Ovary (tissue), 9 donors: Measurements from ENCODE around the gene KCNN4. TPM values are rescaled to one million over a fixed set of nuclear protein-coding genes. Genes with fewer than 3 reads are reported as not detected.

Experiments used
- DNase-seq, 5 donors: peaks; one replicate each; pipeline ENCODE4 v3.0.0-alpha.2; 2019 to 2020
- H3K27ac ChIP-seq, 2 donors: fragments of 200-600 bp; one replicate each; pipeline versions ENCODE4 v1.5.1 to v1.8.0; 2019 to 2022
- H3K27me3 ChIP-seq: fragments of 200-600 bp; one replicate; pipeline ENCODE4 v1.8.0; 2022
- H3K36me3 ChIP-seq: fragments of 200-600 bp; sonication (generic); one replicate; pipeline ENCODE4 v1.5.1; 2019
- H3K4me1 ChIP-seq: one replicate; pipeline ENCODE4 v1.8.1; 2013; ENCODE audit warnings: mild to moderate bottlenecking, moderate library complexity; ENCODE audit not compliant: insufficient read depth
- H3K4me3 ChIP-seq: fragments of 200-600 bp; sonication (generic); one replicate; pipeline ENCODE4 v1.5.1; 2017
- H3K9me3 ChIP-seq, 2 donors: fragments of 200-600 bp in 1 of 2; sonication (generic) in 1 of 2; one replicate each; pipeline versions ENCODE4 v1.5.1 to v1.8.1; 2013 to 2019; ENCODE audit warnings: mild to moderate bottlenecking in 1 of 2, moderate library complexity in 1 of 2
- CTCF ChIP-seq, 3 donors: fragments of 450-650 bp in 2 of 3; fragments of 200-600 bp in 1 of 3; IDR thresholded peaks; one replicate each; pipeline versions ENCODE4 v1.5.1 to v1.8.0; 2016 to 2022; ENCODE audit warnings: antibody characterized with exemption in 3 of 3, mild to moderate bottlenecking in 1 of 3
- EP300 ChIP-seq: sonication (generic); formaldehyde crosslinking; IDR thresholded peaks from one replicate; pipeline ENCODE4 v1.6.1; 2017; ENCODE audit warnings: antibody characterized with exemption
- POLR2A ChIP-seq: fragments of 450-650 bp; IDR thresholded peaks from one replicate; pipeline ENCODE4 v1.6.1; 2017; ENCODE audit warnings: antibody characterized with exemption, mild to moderate bottlenecking, moderate library complexity
- WGBS, 3 donors: extraction: QIAGEN DNeasy Blood & Tissue Kit in 1 of 3; methylation state at CpG; one replicate each; pipeline versions ENCODE4 v1.1.5 to v1.1.7; 2013 to 2017; 5-methylcytosine and 5-hydroxymethylcytosine counted together
- intact Hi-C, 4 donors: fragments of 100-400 bp; cut with DNase I; formaldehyde crosslinking; loops; one replicate each; pipeline versions ENCODE4 v1.11.0 to v1.15.1; 2022 to 2023
- polyA plus RNA-seq, 2 donors: library from polyadenylated mRNA; stranded (reverse); fragments of 200-250 nt in 1 of 2; fragments of 350-450 nt in 1 of 2; fragmentation: Illumina TruSeq in 1 of 2; extraction: RNeasy Lipid Tissue Mini Kit (QIAGEN cat#74804) in 1 of 2; gene quantifications; one replicate each; pipeline ENCODE4 v1.2.3, GENCODE V29; 2013 to 2014
- total RNA-seq, 7 donors: library from RNA; depleted of rRNA in 2 of 7; stranded (reverse); fragments of >200 nt in 2 of 7; fragmentation: NEBNext Ultra II Directional in 3 of 7; extraction: Animal tissue kit (Norgen Biotek cat#: 25700) in 3 of 7; gene quantifications; one replicate each; pipeline versions ENCODE4 v1.1.0 to v1.2.4, GENCODE V29; 2016 to 2023
- donor health status: DM: no; HTN: no; CAD: no; lungs with moderate emphysema.
- donor health status: DM: no; HTN: no; CAD: no.
- donor health status: Bipolar disorder and iron deficiency.
- donor health status: DM: yes; HTN: yes; CAD: no.
- donor health status: DM: no; HTN: no; CAD: no.
- donor health status: DM: yes; HTN: yes; CAD: no.

The KCNN4 gene
- total and polyA plus RNA-seq, 9 donors = 0.28 to 9.1 (median 2.5) TPM

- TF ChIP-seq CTCF (IDR thresholded peaks at IDR 0.05) (no peak), POLR2A (no peak), EP300 (no peak)
- WGBS, 3 donors = 74 to 83% (median 80%) methylated on average over 3 of the region's 3 CpGs
- H3K4me3 ChIP-seq = no peak overlapping the region
- H3K27ac ChIP-seq = no peak overlapping the region
- H3K27me3 ChIP-seq = no peaks in the 10 kb centered on the region
- no peaks in the 10 kb centered on the region for H3K36me3 ChIP-seq
- intact Hi-C loops = no loop called here
- no peaks in the 10 kb centered on the region for H3K9me3 ChIP-seq
- no peaks in the 10 kb centered on the region for H3K4me1 ChIP-seq
- DNase-seq = no peak
Measured at GRCh38 chr19:43762814-43763213, 18.0 kb downstream of the KCNN4 start.

GRCh38 chr19:43760941-43761340 lies 19.8 kb downstream of the KCNN4 start:
- H3K27me3 ChIP-seq = no peaks in the 10 kb centered on the region
- no peak for TF ChIP-seq CTCF (IDR thresholded peaks at IDR 0.05)
- TF ChIP-seq EP300 = no peak
- no peak for TF ChIP-seq POLR2A
- intact Hi-C loops = no loop called here
- H3K36me3 ChIP-seq = no peaks in the 10 kb centered on the region
- no peaks in the 10 kb centered on the region for H3K9me3 ChIP-seq
- no peak overlapping the region for H3K4me3 ChIP-seq
- H3K27ac ChIP-seq = no peak overlapping the region
- H3K4me1 ChIP-seq = no peaks in the 10 kb centered on the region
- WGBS, 3 donors = 52 to 70% (median 60%) methylated on average over 4 of the region's 4 CpGs
- DNase-seq = no peak

DNA sequence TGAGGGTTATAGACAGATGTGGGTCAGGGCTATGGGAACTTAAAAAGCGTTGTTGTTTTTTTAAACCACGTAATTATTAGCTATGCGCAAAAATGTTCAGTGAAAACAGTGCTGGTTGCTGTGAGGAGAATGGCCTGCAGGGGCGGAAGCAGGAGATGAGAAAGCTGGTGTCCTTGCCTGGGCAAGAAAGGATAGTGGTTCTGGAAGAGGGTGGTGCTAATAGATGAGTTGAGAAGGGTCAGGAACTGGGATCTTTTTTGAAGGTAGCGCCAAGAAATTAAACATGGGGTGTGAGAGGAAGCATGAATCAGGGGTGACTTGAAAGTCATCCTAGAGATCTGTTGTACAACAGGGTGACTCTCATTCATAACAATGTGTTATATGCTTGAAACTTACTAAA lies 21.3 kb downstream of the KCNN4 start:
- intact Hi-C loops = no loop called here
- Histone ChIP-seq H3K4me3 (no peak overlapping the region), H3K27me3 (no peaks in the 10 kb centered on the region), H3K36me3 (no peaks in the 10 kb centered on the region), H3K9me3 (no peaks in the 10 kb centered on the region), H3K4me1 (peaks cover 1% of the 10 kb centered on the region), H3K27ac (no peak overlapping the region)
- WGBS, 3 donors = 57 to 75% (median 64%) methylated on average over 5 of the region's 5 CpGs
- DNase-seq = no peak
- TF ChIP-seq POLR2A (no peak), CTCF (IDR thresholded peaks at IDR 0.05) (no peak), EP300 (no peak)

DNA sequence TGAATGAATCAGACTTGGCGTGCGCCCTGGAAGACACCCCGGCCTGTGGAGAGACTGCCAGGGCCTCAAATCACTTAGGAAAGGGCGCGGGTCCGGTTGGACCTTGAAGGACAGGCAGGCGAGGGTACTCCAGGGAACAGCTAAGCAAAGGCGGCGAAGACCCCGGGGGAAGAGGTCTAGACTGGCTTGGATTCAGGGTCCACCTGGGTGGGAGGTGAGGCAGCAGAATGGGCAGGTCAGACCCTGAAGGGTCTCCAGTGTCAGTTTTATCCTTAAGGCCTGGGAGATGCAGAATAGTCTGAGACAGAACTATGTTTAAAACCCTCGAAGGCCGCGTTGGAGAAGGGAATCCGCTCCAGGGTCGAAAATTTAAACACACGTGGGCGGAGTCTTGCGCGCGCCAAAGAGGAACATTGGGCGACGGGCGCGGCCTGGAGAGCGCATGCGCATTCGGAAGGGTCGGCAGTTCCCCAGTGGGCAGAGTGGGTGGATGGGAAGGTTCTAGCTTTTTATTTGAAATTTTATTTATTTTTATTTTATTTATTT lies 25.4 kb downstream of the KCNN4 start:
- TF ChIP-seq EP300 = no peak
- no peak for TF ChIP-seq POLR2A
- TF ChIP-seq CTCF (IDR thresholded peaks at IDR 0.05) = no peak
- Histone ChIP-seq H3K27me3 (no peaks in the 10 kb centered on the region), H3K4me1 (peaks cover 1% of the 10 kb centered on the region), H3K36me3 (no peaks in the 10 kb centered on the region), H3K27ac (peak overlapping the region; percentile 96 to 98), H3K4me3 (peak overlapping the region; percentile 42), H3K9me3 (no peaks in the 10 kb centered on the region)
- peak; percentile 78 to 88 (median 84) for DNase-seq
- intact Hi-C loops = no loop called here
- WGBS, 3 donors = 0 to 1% (median 1%) methylated on average over 28 of the region's 28 CpGs
